Putamen (tissue), 1 donor: ENCODE results near the gene CD1E.
"Not testable (repeated sequence)": the region's sequence is repeated elsewhere in the genome, so short reads cannot be mapped to it uniquely, and the experiment has no call there.

Experiments used
- DNase-seq: peaks from one replicate; pipeline ENCODE4 v3.0.0-alpha.2; 2016; ENCODE audit warnings: low spot score

Gene CD1E

GRCh38 chr1:158353303-158354075 lies at the start of gene CD1E:
Gene CD1E (plus strand): TSS chr1:158353894. CDS start chr1:158353989, 95 bp downstream.
- DNase-seq, result no peak

GRCh38 chr1:158310623-158311022 lies 43.1 kb upstream of the CD1E start:
- no peak for DNase-seq

GRCh38 chr1:158311066-158311465 lies 42.6 kb upstream of the CD1E start:
- no peak for DNase-seq

- DNase-seq, result no peak
Measured at GRCh38 chr1:158323866-158324265, 29.8 kb upstream of the CD1E start.

- DNase-seq, result no peak
Measured at GRCh38 chr1:158324395-158324794, 29.3 kb upstream of the CD1E start.

- no peak for DNase-seq
Measured at GRCh38 chr1:158327481-158327880, 26.2 kb upstream of the CD1E start.

- DNase-seq, result no peak
Measured at GRCh38 chr1:158328426-158328825, 25.3 kb upstream of the CD1E start.

GRCh38 chr1:158329300-158329699 lies 24.4 kb upstream of the CD1E start:
- no peak for DNase-seq

GRCh38 chr1:158329733-158330132 lies 24.0 kb upstream of the CD1E start:
- DNase-seq, result no peak

GRCh38 chr1:158330391-158331105 lies 23.1 kb upstream of the CD1E start:
- DNase-seq, result no peak

- DNase-seq, result no peak
Measured at GRCh38 chr1:158331106-158331425, 22.6 kb upstream of the CD1E start.

GRCh38 chr1:158331481-158332150 lies 22.1 kb upstream of the CD1E start, which contains the start of gene CD1B:
Gene CD1B (minus strand): TSS chr1:158331531. CDS start chr1:158331423, 108 bp downstream.
- no peak for DNase-seq

GRCh38 chr1:158333405-158334155 lies 20.1 kb upstream of the CD1E start:
- DNase-seq, result no peak

- DNase-seq, result no peak
Measured at GRCh38 chr1:158334526-158335212, 19.0 kb upstream of the CD1E start.

GRCh38 chr1:158335213-158335532 lies 18.5 kb upstream of the CD1E start:
- no peak for DNase-seq

- DNase-seq, result not testable (repeated sequence)
Measured at GRCh38 chr1:158336413-158336812, 17.3 kb upstream of the CD1E start.

GRCh38 chr1:158348946-158349345 lies 4.7 kb upstream of the CD1E start:
- DNase-seq, result not testable (repeated sequence)

GRCh38 chr1:158354255-158354654 lies 561 bp downstream of the CD1E start:
- no peak for DNase-seq

- DNase-seq, result no peak
Measured at GRCh38 chr1:158355773-158356285, 2.1 kb downstream of the CD1E start.

- no peak for DNase-seq
Measured at GRCh38 chr1:158356616-158357015, 2.9 kb downstream of the CD1E start.

- DNase-seq, result no peak
Measured at GRCh38 chr1:158357441-158357840, 3.7 kb downstream of the CD1E start.

- DNase-seq, result no peak
Measured at GRCh38 chr1:158362482-158362881, 8.8 kb downstream of the CD1E start.
